Type B pancreatic cell (in vitro differentiated cells): ENCODE measurements around the gene ARHGAP8. TPM values are rescaled to one million over a fixed set of nuclear protein-coding genes. Genes with fewer than 3 reads are reported as not detected.

Source experiments
- DNase-seq: peaks from one replicate; pipeline ENCODE4 v3.0.0; 2021; ENCODE audit warnings: mixed read lengths; ENCODE audit not compliant: unreplicated experiment; ENCODE audit errors: extremely low spot score
- H3K27ac Mint-ChIP-seq: 2 replicates; pipeline ENCODE4 v1.8.0; 2021; ENCODE audit warnings: mild to moderate bottlenecking, mixed read lengths
- H3K27me3 Mint-ChIP-seq: 2 replicates; pipeline ENCODE4 v1.8.0; 2021; ENCODE audit warnings: mixed read lengths
- H3K36me3 Mint-ChIP-seq: 2 replicates; pipeline ENCODE4 v1.8.0; 2021; ENCODE audit warnings: mixed read lengths
- H3K4me1 Mint-ChIP-seq: one replicate; pipeline ENCODE4 v1.8.0; 2021; ENCODE audit warnings: mixed read lengths; ENCODE audit not compliant: unreplicated experiment
- H3K4me3 Mint-ChIP-seq: 2 replicates; pipeline ENCODE4 v1.8.0; 2021; ENCODE audit warnings: mild to moderate bottlenecking, mixed read lengths
- H3K9me3 Mint-ChIP-seq: 2 replicates; pipeline ENCODE4 v1.8.0; 2021; ENCODE audit warnings: mixed read lengths
- CTCF ChIP-seq: fragments of 200-600 bp; sonication (generic); conservative IDR thresholded peaks from 2 replicates; pipeline ENCODE4 v1.5.0; 2021; ENCODE audit warnings: antibody characterized with exemption, mild to moderate bottlenecking
- total RNA-seq: library from RNA; stranded (reverse); gene quantifications from 2 replicates; pipeline ENCODE4 v1.2.1, GENCODE V29; 2021; ENCODE audit warnings: low replicate concordance

Gene ARHGAP8
- total RNA-seq, 1 donor from 2014 or later: 18.0 TPM

- no peak for TF ChIP-seq CTCF
- no peaks in the 10 kb centered on the region for H3K27me3 Mint-ChIP-seq
- H3K4me3 Mint-ChIP-seq: no peak overlapping the region
- peaks cover 13% of the 10 kb centered on the region for H3K4me1 Mint-ChIP-seq
- DNase-seq: no peak
- no peak overlapping the region for H3K27ac Mint-ChIP-seq
- H3K9me3 Mint-ChIP-seq: no peaks in the 10 kb centered on the region
- peaks cover 3% of the 10 kb centered on the region for H3K36me3 Mint-ChIP-seq
Measured at GRCh38 chr22:44764974-44765373, 12.6 kb downstream of the ARHGAP8 start.

GRCh38 chr22:44765571-44766285 is 13.4 kb downstream of the ARHGAP8 start:
- Mint-ChIP-seq H3K9me3 (no peaks in the 10 kb centered on the region), H3K27ac (no peak overlapping the region)

GRCh38 chr22:44773082-44773481 is 20.7 kb downstream of the ARHGAP8 start:
- peaks cover 4% of the 10 kb centered on the region for H3K9me3 Mint-ChIP-seq
- H3K4me3 Mint-ChIP-seq: no peak overlapping the region
- no peak for DNase-seq
- TF ChIP-seq CTCF: no peak
- no peaks in the 10 kb centered on the region for H3K27me3 Mint-ChIP-seq
- H3K36me3 Mint-ChIP-seq: peaks cover 17% of the 10 kb centered on the region
- no peak overlapping the region for H3K27ac Mint-ChIP-seq
- peaks cover 8% of the 10 kb centered on the region for H3K4me1 Mint-ChIP-seq

More at GRCh38 chr22:44765571-44766285, 13.4 kb downstream of the ARHGAP8 start:
- H3K4me1 Mint-ChIP-seq: peaks cover 13% of the 10 kb centered on the region
- H3K27me3 Mint-ChIP-seq: no peaks in the 10 kb centered on the region
- no peak for DNase-seq
- peaks cover 3% of the 10 kb centered on the region for H3K36me3 Mint-ChIP-seq
- H3K4me3 Mint-ChIP-seq: no peak overlapping the region
- TF ChIP-seq CTCF: no peak

- Mint-ChIP-seq H3K4me1 (peaks cover 8% of the 10 kb centered on the region), H3K4me3 (no peak overlapping the region), H3K27ac (no peak overlapping the region), H3K36me3 (peaks cover 14% of the 10 kb centered on the region), H3K27me3 (no peaks in the 10 kb centered on the region), H3K9me3 (peaks cover 4% of the 10 kb centered on the region)
- DNase-seq: no peak
- TF ChIP-seq CTCF: no peak
Measured at GRCh38 chr22:44775862-44776261, 23.5 kb downstream of the ARHGAP8 start.

GRCh38 chr22:44776605-44777363 is 24.4 kb downstream of the ARHGAP8 start:
- no peak for TF ChIP-seq CTCF
- Mint-ChIP-seq H3K27me3 (no peaks in the 10 kb centered on the region), H3K27ac (no peak overlapping the region), H3K9me3 (peaks cover 4% of the 10 kb centered on the region), H3K4me1 (peaks cover 8% of the 10 kb centered on the region), H3K36me3 (peaks cover 12% of the 10 kb centered on the region), H3K4me3 (no peak overlapping the region)
- DNase-seq: no peak
